ENCODE measurements around the gene TM9SF3.

DNA sequence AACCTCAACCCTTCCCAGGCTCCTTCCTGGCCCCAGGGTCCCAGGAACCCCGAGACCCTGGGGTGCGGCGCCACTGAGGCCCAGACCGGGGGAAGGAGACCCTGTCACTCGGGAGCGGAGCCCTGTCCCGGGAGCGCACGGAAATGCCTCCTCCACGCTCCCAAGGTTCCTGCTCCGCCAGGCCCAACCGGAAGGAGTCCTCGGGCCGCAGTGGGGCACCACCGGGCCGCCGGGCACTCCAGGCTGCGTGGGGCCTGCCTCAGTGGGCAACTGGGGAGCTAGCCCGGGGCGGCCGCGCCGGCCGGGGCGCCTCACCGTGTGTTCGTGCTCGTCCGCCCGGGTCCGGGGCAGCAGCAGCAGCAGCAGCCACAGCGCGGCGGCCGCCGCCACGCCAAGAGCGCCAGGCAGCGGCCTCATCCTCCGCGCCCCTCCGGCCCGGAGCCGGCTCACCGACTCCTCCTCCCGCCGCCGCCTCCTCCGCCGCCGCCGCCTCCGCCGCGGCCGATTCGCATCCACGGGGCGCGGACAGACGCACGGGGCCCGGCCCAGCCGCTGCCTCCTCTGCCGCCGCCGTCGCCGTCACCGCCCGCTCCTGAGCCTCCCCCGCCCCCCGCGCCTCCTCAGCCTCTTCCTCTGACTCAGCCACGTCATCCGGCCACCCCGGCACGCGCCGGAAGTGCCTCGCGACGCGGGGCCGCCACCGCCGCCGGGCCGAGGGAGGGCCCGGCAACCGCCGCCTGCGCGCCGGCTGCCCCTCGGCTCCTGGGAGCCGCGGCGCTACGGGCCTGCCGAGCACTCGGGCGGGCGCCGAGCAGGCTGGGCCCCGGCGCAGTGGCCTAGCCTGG, at the start of gene TM9SF3:
- TF ChIP-seq, protein P1, sequence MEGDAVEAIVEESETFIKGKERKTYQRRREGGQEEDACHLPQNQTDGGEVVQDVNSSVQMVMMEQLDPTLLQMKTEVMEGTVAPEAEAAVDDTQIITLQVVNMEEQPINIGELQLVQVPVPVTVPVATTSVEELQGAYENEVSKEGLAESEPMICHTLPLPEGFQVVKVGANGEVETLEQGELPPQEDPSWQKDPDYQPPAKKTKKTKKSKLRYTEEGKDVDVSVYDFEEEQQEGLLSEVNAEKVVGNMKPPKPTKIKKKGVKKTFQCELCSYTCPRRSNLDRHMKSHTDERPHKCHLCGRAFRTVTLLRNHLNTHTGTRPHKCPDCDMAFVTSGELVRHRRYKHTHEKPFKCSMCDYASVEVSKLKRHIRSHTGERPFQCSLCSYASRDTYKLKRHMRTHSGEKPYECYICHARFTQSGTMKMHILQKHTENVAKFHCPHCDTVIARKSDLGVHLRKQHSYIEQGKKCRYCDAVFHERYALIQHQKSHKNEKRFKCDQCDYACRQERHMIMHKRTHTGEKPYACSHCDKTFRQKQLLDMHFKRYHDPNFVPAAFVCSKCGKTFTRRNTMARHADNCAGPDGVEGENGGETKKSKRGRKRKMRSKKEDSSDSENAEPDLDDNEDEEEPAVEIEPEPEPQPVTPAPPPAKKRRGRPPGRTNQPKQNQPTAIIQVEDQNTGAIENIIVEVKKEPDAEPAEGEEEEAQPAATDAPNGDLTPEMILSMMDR (IDR thresholded peaks at IDR 0.05), result peak in 2 of 4 experiments; percentile 30 to 34
- TF ChIP-seq POLR2AphosphoS5 (IDR thresholded peaks at IDR 0.05) (peak; percentile 5), POLR2A (IDR thresholded peaks at IDR 0.05) (peak; percentile 85)
